Activated T-cell treated with anti-CD3 and anti-CD28 coated beads for 4 hours (primary cell): Measurements from ENCODE around the gene E2F3.

ENCODE experiments used
- DNase-seq: peaks from one replicate; pipeline ENCODE4 v3.0.0-alpha.2; 2020

The E2F3 gene

DNA sequence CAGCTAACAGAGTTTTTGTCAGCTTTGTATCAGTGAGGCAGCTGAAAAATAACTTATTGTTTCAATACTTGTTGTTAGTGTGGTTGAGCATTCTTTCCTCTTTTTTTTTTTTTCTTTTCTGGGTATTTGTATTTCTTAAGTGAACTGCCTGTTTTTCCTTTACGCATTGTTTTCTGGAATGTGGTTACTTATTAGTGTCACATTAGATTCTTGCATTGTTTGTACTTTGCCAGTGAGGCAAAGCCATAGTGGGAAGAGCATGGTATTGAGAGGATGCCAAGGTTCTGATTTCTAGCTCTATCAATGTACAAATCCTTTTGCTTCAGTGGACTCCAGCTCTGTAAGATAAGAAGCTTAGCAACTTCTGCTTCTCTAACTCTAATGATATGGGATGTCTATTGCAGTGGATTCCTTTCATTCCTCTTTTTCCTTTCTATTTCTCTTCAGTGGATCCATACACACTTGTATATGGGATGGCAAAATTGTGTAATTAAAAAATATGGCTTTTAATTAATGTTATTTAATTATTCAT lies 136.5 kb downstream of the E2F3 start:
- DNase-seq, result no peak

GRCh38 chr6:20538907-20539306 lies 137.2 kb downstream of the E2F3 start:
- DNase-seq, result no peak

DNA sequence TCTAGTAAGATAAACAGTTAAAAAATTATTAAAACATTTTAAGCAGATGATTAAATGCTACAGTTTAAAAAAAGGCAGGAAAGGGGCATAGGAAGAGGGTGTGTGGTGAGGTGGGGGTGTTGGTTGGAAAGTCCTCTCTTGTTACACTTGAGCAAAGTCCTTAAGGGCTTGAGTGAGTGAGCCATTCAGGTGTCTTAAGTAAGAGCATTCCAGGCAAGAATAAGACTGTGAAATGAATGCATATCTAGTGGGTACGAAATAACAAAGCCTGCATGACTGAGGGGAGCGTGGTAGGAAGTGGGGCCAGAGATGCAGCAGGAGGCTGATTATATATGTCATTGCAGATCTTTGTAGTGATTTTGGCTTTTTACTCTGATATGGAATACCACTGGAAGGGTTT lies 137.7 kb downstream of the E2F3 start:
- DNase-seq, result no peak

GRCh38 chr6:20540683-20541082 lies 139.0 kb downstream of the E2F3 start:
- DNase-seq, result no peak

DNA sequence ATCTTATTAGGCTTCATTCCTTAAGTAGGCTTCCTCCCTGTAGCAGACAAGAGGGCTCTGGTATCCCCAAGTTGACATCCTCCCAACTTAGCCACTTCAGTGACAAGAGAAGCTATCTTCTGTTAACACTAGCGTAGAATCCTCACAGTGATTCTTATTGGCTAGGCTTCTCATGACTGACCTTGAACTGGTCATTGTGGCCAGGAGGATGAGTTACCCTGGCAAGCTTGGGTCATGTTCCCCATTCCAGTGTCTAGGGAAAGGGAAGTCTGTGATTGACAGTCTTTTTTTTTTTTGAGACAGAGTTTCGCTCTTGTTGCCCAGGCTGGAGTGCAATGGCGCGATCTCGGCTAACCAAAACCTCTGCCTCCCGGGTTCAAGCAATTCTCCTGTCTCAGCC lies 139.7 kb downstream of the E2F3 start:
- no peak for DNase-seq

DNA sequence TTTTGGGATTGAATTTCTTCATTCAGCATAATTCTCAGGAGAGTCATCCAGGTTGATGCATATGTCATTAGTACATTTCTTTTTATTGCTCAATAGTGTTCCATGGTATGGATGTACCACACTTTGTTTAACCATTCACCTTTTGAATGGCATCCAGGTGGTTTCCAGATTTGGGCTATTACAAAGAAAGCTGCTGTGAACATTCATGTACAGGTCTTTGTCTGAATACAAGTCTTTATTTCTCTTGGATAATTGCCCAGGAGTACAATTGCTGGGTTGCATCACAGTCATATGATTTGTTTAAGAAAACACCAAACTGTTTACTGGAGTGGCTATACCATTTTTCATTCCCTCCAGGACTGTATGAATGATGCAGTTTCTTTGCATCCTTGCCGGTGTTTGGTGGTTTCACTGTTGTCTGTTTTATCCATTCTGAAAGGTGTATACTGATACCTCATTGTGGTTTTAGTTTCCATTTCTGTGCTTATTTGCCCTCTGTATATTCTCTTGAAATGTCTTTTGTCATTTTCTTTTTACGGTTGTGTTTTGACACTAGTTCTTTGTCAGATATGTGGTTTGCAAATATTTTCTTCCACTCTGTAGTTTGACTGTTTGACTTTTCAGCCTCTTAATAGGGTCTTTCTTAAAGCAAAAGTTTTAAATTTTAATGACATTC lies 141.4 kb downstream of the E2F3 start:
- no peak for DNase-seq
